Cardiac fibroblast (primary cell): ENCODE measurements around the gene VIPR1.

Experiments
- DNase-seq, 2 donors: peaks; one replicate each; pipeline versions ENCODE4 v3.0.0 to v3.0.0-alpha.2; 2010; ENCODE audit warnings: low read depth in 2 of 2
- H3K4me3 ChIP-seq, 2 donors: replicated peaks in 1 of 2; 1 replicate in 1 of 2; 2 replicates in 1 of 2; pipeline ENCODE4 v1.5.1; 2011; ENCODE audit warnings: low read depth in 2 of 2, low read length in 2 of 2, mild to moderate bottlenecking in 2 of 2, moderate library complexity in 1 of 2
- CTCF ChIP-seq: IDR thresholded peaks from one replicate; pipeline ENCODE4 v1.5.1; 2011; ENCODE audit warnings: low read depth, mild to moderate bottlenecking, low read length, inconsistent platforms

Gene VIPR1

GRCh38 chr3:42503957-42504333 lies 1.5 kb downstream of the VIPR1 start:
- TF ChIP-seq CTCF, result no peak
- no peak overlapping the region for H3K4me3 ChIP-seq
- DNase-seq, result no peak

GRCh38 chr3:42504334-42505127 lies 2.1 kb downstream of the VIPR1 start:
- H3K4me3 ChIP-seq, result no peak overlapping the region
- no peak for TF ChIP-seq CTCF
- no peak for DNase-seq

GRCh38 chr3:42505128-42505848 lies 2.8 kb downstream of the VIPR1 start:
- DNase-seq, result no peak
- no peak overlapping the region for H3K4me3 ChIP-seq
- no peak for TF ChIP-seq CTCF

GRCh38 chr3:42505849-42506410 lies 3.5 kb downstream of the VIPR1 start:
- no peak for DNase-seq
- no peak for TF ChIP-seq CTCF
- H3K4me3 ChIP-seq, result no peak overlapping the region

GRCh38 chr3:42507252-42507651 lies 4.8 kb downstream of the VIPR1 start:
- no peak for TF ChIP-seq CTCF
- no peak for DNase-seq
- no peak overlapping the region for H3K4me3 ChIP-seq

GRCh38 chr3:42507761-42508335 lies 5.4 kb downstream of the VIPR1 start:
- H3K4me3 ChIP-seq, result no peak overlapping the region
- TF ChIP-seq CTCF, result no peak
- no peak for DNase-seq
